Astrocyte (in vitro differentiated cells and primary cell): ENCODE measurements around the gene HOXB2. TPM values are rescaled to one million over a fixed set of nuclear protein-coding genes. Genes with fewer than 3 reads are reported as not detected.

Experiments used
- DNase-seq: peaks from one replicate; pipeline ENCODE4 v3.0.0-alpha.2; 2010; ENCODE audit warnings: low read depth
- FAIRE-seq: peaks from 2 replicates; lab custom pipeline; 2011; peaks lifted over from hg19 to GRCh38; lab: Jason Lieb, UNC
- H2AFZ ChIP-seq: 2 replicates; pipeline ENCODE4 v1.6.0; 2012; ENCODE audit warnings: low read depth, low read length, inconsistent platforms
- H3K27ac ChIP-seq: 2 replicates; pipeline ENCODE4 v1.5.1; 2011; ENCODE audit warnings: low read depth, low read length, inconsistent platforms
- H3K27me3 ChIP-seq: 2 replicates; pipeline ENCODE4 v1.6.0; 2011; ENCODE audit warnings: low read length, inconsistent platforms; ENCODE audit not compliant: insufficient read depth
- H3K36me3 ChIP-seq: 2 replicates; pipeline ENCODE4 v1.5.1; 2011; ENCODE audit warnings: low read length, inconsistent platforms; ENCODE audit not compliant: insufficient read depth
- H3K4me1 ChIP-seq: 2 replicates; pipeline ENCODE4 v1.5.1; 2011; ENCODE audit warnings: low read length, inconsistent platforms; ENCODE audit not compliant: insufficient read depth
- H3K4me2 ChIP-seq: 2 replicates; pipeline ENCODE4 v1.6.0; 2012; ENCODE audit warnings: low read length, inconsistent platforms
- H3K4me3 ChIP-seq: 2 replicates; pipeline ENCODE4 v1.5.1; 2011; ENCODE audit warnings: low read depth, mild to moderate bottlenecking, low read length, inconsistent platforms; ENCODE audit not compliant: insufficient read depth
- H3K79me2 ChIP-seq: 2 replicates; pipeline ENCODE4 v1.6.0; 2012; ENCODE audit warnings: mild to moderate bottlenecking, low read length, inconsistent platforms; ENCODE audit not compliant: insufficient read depth
- H3K9ac ChIP-seq: 2 replicates; pipeline ENCODE4 v1.6.0; 2012; ENCODE audit warnings: mild to moderate bottlenecking, low read length, inconsistent platforms
- H3K9me3 ChIP-seq: 2 replicates; pipeline ENCODE4 v1.5.1; 2012; ENCODE audit warnings: low read depth, mild to moderate bottlenecking, low read length, inconsistent platforms; ENCODE audit not compliant: insufficient read depth
- H4K20me1 ChIP-seq: 2 replicates; pipeline ENCODE4 v1.6.0; 2012; ENCODE audit warnings: low read length, inconsistent platforms; ENCODE audit not compliant: insufficient read depth
- H3K27ac Mint-ChIP-seq: one replicate; pipeline ENCODE4 v1.8.0; 2021; ENCODE audit warnings: mild to moderate bottlenecking, mixed read lengths; ENCODE audit not compliant: unreplicated experiment
- H3K27me3 Mint-ChIP-seq: one replicate; pipeline ENCODE4 v1.8.0; 2021; ENCODE audit warnings: low read depth, mixed read lengths; ENCODE audit not compliant: unreplicated experiment
- H3K36me3 Mint-ChIP-seq: one replicate; pipeline ENCODE4 v1.8.0; 2021; ENCODE audit warnings: low read depth, mixed read lengths; ENCODE audit not compliant: unreplicated experiment
- H3K4me1 Mint-ChIP-seq: one replicate; pipeline ENCODE4 v1.8.0; 2021; ENCODE audit warnings: low read depth, mixed read lengths; ENCODE audit not compliant: unreplicated experiment
- H3K4me3 Mint-ChIP-seq: one replicate; pipeline ENCODE4 v1.8.0; 2021; ENCODE audit warnings: mild to moderate bottlenecking, moderate library complexity, mixed read lengths; ENCODE audit not compliant: unreplicated experiment
- H3K9me3 Mint-ChIP-seq: one replicate; pipeline ENCODE4 v1.8.0; 2021; ENCODE audit warnings: mild to moderate bottlenecking, mixed read lengths; ENCODE audit not compliant: unreplicated experiment
- CTCF ChIP-seq: IDR thresholded peaks from 2 replicates; pipeline ENCODE4 v1.5.1; 2011; ENCODE audit warnings: low read depth, mild to moderate bottlenecking, inconsistent platforms, low read length, moderate library complexity; ENCODE audit not compliant: insufficient read depth
- EZH2 ChIP-seq: IDR thresholded peaks from 2 replicates; pipeline ENCODE4 v1.6.1; 2012; ENCODE audit warnings: mild to moderate bottlenecking, low read length, inconsistent platforms; ENCODE audit not compliant: insufficient read depth
- total RNA-seq: library from RNA; stranded (reverse); gene quantifications from 2 replicates; pipeline ENCODE4 v1.2.1, GENCODE V29; 2021

HOXB2 gene
- total RNA-seq, 1 donor from 2014 or later = 0.41 TPM

DNA sequence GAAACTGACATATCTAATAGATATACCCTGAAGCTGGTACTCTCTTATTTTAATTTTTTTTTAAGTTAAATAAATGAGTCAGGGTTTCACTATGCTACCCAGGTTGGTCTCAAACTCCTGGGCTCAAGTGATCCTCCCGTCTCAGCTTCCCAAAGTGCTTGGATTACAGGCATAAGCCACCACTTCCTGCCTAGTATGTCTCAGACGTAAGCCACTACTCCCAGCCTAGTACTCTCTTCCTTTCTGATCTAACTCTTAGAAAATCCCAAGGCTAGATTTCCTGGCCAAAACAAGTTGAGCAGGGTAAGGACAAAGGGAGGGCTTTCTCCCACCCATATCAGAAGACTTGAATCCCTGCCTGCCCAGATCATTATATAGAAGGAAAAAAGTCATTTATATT lies 47.8 kb downstream of the HOXB2 start:
- Mint-ChIP-seq H3K36me3 (no peaks in the 10 kb centered on the region), H3K9me3 (peaks cover 3% of the 10 kb centered on the region), H3K4me1 (peaks cover 24% of the 10 kb centered on the region), H3K27me3 (peaks cover 44% of the 10 kb centered on the region), H3K4me3 (no peak overlapping the region), H3K27ac (no peak overlapping the region)
- Histone ChIP-seq H3K4me1 (peaks cover 38% of the 10 kb centered on the region), H3K9me3 (no peaks in the 10 kb centered on the region), H3K4me2 (no peak overlapping the region), H2AFZ (no peak overlapping the region), H3K4me3 (no peak overlapping the region), H3K27me3 (no peaks in the 10 kb centered on the region), H3K79me2 (no peaks in the 10 kb centered on the region), H3K36me3 (no peaks in the 10 kb centered on the region), H4K20me1 (no peaks in the 10 kb centered on the region), H3K27ac (no peak overlapping the region), H3K9ac (no peak overlapping the region)
- TF ChIP-seq EZH2 (no peak), CTCF (no peak)
- peak; percentile 55 for FAIRE-seq
- peak; percentile 77 for DNase-seq

- Mint-ChIP-seq H3K4me3 (no peak overlapping the region), H3K27me3 (peaks cover 44% of the 10 kb centered on the region), H3K9me3 (peaks cover 3% of the 10 kb centered on the region), H3K36me3 (no peaks in the 10 kb centered on the region), H3K4me1 (peaks cover 14% of the 10 kb centered on the region), H3K27ac (no peak overlapping the region)
- H3K4me1 ChIP-seq = peaks cover 29% of the 10 kb centered on the region
- TF ChIP-seq EZH2 (no peak), CTCF (no peak)
- peak; percentile 87 for DNase-seq
- FAIRE-seq = peak; percentile 94
- peak overlapping the region; percentile 19 for H3K9ac ChIP-seq
- H3K27me3 ChIP-seq = no peaks in the 10 kb centered on the region
- no peaks in the 10 kb centered on the region for H4K20me1 ChIP-seq
- H3K36me3 ChIP-seq = no peaks in the 10 kb centered on the region
- no peak overlapping the region for H3K4me3 ChIP-seq
- H3K79me2 ChIP-seq = no peaks in the 10 kb centered on the region
- peak overlapping the region; percentile 66 for H3K27ac ChIP-seq
- no peaks in the 10 kb centered on the region for H3K9me3 ChIP-seq
- H2AFZ ChIP-seq = no peak overlapping the region
- H3K4me2 ChIP-seq = peak overlapping the region; percentile 61
Observed at GRCh38 chr17:48494335-48494734, 50.6 kb downstream of the HOXB2 start.

Other genes starting within 250 kb of the HOXB2 start
- not detected in 2 replicates for gene SKAP1, start 114.9 kb downstream of the HOXB2 start, total RNA-seq
- gene HOXB1, start 14.1 kb downstream of the HOXB2 start, total RNA-seq = not detected in 2 replicates
- gene HOXB4, start 33.2 kb upstream of the HOXB2 start, total RNA-seq = not detected in 2 replicates
- not detected in 2 replicates for gene HOXB3, start 45.1 kb upstream of the HOXB2 start, total RNA-seq
- not detected in 2 replicates for gene HOXB5, start 48.7 kb upstream of the HOXB2 start, total RNA-seq
- gene HOXB6, start 59.9 kb upstream of the HOXB2 start, total RNA-seq = not detected in 2 replicates
- not detected in 2 replicates for gene HOXB7, start 65.9 kb upstream of the HOXB2 start, total RNA-seq
- not detected in 2 replicates for gene HOXB8, start 70.2 kb upstream of the HOXB2 start, total RNA-seq
- 0.10 and 0.11 TPM in 2 replicates for gene HOXB9, start 81.2 kb upstream of the HOXB2 start, total RNA-seq
- gene PRAC1, start 177.4 kb upstream of the HOXB2 start, total RNA-seq = not detected in 2 replicates
- not detected in 2 replicates for gene PRAC2, start 178.1 kb upstream of the HOXB2 start, total RNA-seq
- gene HOXB13, start 183.6 kb upstream of the HOXB2 start, total RNA-seq = not detected in 2 replicates